Measurements from ENCODE around the gene MARCHF5. TPM values are rescaled to one million over a fixed set of nuclear protein-coding genes. Genes with fewer than 3 reads are reported as not detected.

The MARCHF5 gene
- total and polyA plus RNA-seq, 2 donors (not counting 1 experiment from before 2014, with no cell fraction given), result 17.3 to 49.1 TPM

DNA sequence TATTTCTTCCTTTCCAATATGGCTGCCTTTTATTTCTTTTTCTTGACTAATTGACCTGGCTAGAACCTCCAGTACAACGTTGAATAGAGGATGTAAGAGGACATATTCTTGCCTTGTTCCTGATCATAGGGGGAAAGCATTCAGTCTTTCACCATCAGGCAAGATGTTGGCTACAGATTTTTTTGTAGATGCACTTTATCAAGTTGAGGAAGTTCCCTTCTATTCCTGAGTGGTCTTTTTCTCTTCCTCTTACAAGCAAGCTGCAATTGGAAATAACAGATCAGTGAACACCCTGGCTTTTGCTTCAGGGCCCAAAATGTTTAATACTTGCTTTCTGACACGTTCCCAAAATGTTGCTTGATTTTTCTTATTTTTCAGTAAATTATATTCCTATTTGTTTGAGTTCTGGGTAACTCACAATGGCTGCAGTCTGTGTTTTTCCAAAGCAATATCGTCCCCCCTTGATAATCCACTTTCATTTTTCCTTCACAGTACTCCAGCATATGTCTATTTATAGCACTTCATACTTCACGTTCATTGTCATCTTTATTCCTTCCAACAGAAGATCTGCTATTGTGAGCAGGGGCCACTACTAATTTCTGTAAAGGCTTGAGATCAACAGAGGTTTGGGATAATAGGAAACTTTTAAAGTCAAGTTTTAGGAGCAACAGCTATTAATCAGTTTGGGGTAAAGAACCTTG lies 11.8 kb upstream of the MARCHF5 start:
- no peaks in the 10 kb centered on the region for H3K4me1 ChIP-seq (ENCODE audit: control insufficient read depth, extremely low read depth, insufficient read depth, low read length)
- no peaks in the 10 kb centered on the region for H3K79me2 ChIP-seq (ENCODE audit: control insufficient read depth, insufficient read depth, low read length)
- no peaks in the 10 kb centered on the region for H4K20me1 ChIP-seq (ENCODE audit: control insufficient read depth, extremely low read depth, insufficient read depth, low read length)
- peak overlapping the region; percentile 72 for H3K4me2 ChIP-seq (ENCODE audit: extremely low read depth, insufficient read depth, low read length)
- H3K9ac ChIP-seq (ENCODE audit: insufficient read depth, low read length), result no peak overlapping the region
- TF ChIP-seq, protein P1, sequence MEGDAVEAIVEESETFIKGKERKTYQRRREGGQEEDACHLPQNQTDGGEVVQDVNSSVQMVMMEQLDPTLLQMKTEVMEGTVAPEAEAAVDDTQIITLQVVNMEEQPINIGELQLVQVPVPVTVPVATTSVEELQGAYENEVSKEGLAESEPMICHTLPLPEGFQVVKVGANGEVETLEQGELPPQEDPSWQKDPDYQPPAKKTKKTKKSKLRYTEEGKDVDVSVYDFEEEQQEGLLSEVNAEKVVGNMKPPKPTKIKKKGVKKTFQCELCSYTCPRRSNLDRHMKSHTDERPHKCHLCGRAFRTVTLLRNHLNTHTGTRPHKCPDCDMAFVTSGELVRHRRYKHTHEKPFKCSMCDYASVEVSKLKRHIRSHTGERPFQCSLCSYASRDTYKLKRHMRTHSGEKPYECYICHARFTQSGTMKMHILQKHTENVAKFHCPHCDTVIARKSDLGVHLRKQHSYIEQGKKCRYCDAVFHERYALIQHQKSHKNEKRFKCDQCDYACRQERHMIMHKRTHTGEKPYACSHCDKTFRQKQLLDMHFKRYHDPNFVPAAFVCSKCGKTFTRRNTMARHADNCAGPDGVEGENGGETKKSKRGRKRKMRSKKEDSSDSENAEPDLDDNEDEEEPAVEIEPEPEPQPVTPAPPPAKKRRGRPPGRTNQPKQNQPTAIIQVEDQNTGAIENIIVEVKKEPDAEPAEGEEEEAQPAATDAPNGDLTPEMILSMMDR (conservative IDR thresholded peaks at IDR 0.05 in 1 of 2, IDR thresholded peaks at IDR 0.05 in 1 of 2; ENCODE audit: low read depth in 1 of 2, low read length in 2 of 2), result no peak
- no peak for TF ChIP-seq EZH2 (IDR thresholded peaks at IDR 0.05; ENCODE audit: low read length, missing control alignments)
- no peaks in the 10 kb centered on the region for H3K27me3 ChIP-seq (ENCODE audit: control insufficient read depth, insufficient read depth, low read length)
- peak overlapping the region in 3 of 4 experiments; percentile 11 to 33 (median 23) for H3K4me3 ChIP-seq (replicated peaks in 1 of 4; ENCODE audit: control extremely low read depth in 1 of 4, insufficient read depth in 1 of 4, low read depth in 3 of 4, low read length in 4 of 4)
- peak in 1 of 2 donors; percentile 5 for DNase-seq (ENCODE audit: low read depth in 2 of 2)
- no peaks in the 10 kb centered on the region for H3K9me3 ChIP-seq (ENCODE audit: control insufficient read depth, insufficient read depth, low read depth, low read length)
- peak overlapping the region; percentile 83 for H2AFZ ChIP-seq (ENCODE audit: low read length)
- H3K27ac ChIP-seq (ENCODE audit: insufficient read depth, low read length), result peak overlapping the region; percentile 47
- no peaks in the 10 kb centered on the region for H3K36me3 ChIP-seq (ENCODE audit: control insufficient read depth, insufficient read depth, low read length)

DNA sequence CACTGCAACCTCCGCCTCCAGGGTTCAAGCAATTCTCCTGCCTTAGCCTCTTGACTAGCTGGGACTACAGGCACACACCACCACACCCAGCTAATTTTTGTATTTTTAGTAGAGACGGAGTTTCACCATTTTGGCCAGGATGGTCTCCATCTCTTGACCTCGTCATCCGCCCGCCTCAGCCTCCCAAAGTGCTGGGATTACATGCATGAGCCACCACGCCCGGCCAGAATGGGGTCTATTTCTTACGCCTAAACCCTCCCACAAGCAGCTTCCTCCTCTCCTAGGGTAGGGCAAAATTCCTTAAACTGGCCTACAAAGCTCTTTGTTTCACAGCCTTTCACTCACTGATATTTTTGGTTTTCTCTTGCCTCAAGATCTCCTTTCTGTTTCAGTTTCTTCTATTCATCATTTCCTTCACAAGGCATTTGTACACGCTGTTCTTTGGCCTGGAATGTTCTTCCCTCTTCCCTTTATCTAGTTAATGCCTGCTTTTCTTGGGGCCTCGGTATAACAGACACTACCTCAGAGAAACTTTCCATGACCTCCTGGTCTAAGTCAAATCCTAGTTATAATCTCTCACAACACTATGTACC lies 6.8 kb upstream of the MARCHF5 start:
- H3K4me2 ChIP-seq (ENCODE audit: extremely low read depth, insufficient read depth, low read length), result no peak overlapping the region
- H3K9me3 ChIP-seq (ENCODE audit: control insufficient read depth, insufficient read depth, low read depth, low read length), result no peaks in the 10 kb centered on the region
- H3K79me2 ChIP-seq (ENCODE audit: control insufficient read depth, insufficient read depth, low read length), result no peaks in the 10 kb centered on the region
- no peaks in the 10 kb centered on the region for H4K20me1 ChIP-seq (ENCODE audit: control insufficient read depth, extremely low read depth, insufficient read depth, low read length)
- no peaks in the 10 kb centered on the region for H3K27me3 ChIP-seq (ENCODE audit: control insufficient read depth, insufficient read depth, low read length)
- H3K4me3 ChIP-seq (replicated peaks in 1 of 4; ENCODE audit: control extremely low read depth in 1 of 4, insufficient read depth in 1 of 4, low read depth in 3 of 4, low read length in 4 of 4), result no peak overlapping the region
- no peak overlapping the region for H3K9ac ChIP-seq (ENCODE audit: insufficient read depth, low read length)
- H3K27ac ChIP-seq (ENCODE audit: insufficient read depth, low read length), result no peak overlapping the region
- no peak for TF ChIP-seq EZH2 (IDR thresholded peaks at IDR 0.05; ENCODE audit: low read length, missing control alignments)
- TF ChIP-seq, protein P1 (conservative IDR thresholded peaks at IDR 0.05 in 1 of 2, IDR thresholded peaks at IDR 0.05 in 1 of 2; ENCODE audit: low read depth in 1 of 2, low read length in 2 of 2), result no peak
- peak in 1 of 2 donors; percentile 2 for DNase-seq (ENCODE audit: low read depth in 2 of 2)
- no peak overlapping the region for H2AFZ ChIP-seq (ENCODE audit: low read length)
- H3K36me3 ChIP-seq (ENCODE audit: control insufficient read depth, insufficient read depth, low read length), result no peaks in the 10 kb centered on the region
- no peaks in the 10 kb centered on the region for H3K4me1 ChIP-seq (ENCODE audit: control insufficient read depth, extremely low read depth, insufficient read depth, low read length)

DNA sequence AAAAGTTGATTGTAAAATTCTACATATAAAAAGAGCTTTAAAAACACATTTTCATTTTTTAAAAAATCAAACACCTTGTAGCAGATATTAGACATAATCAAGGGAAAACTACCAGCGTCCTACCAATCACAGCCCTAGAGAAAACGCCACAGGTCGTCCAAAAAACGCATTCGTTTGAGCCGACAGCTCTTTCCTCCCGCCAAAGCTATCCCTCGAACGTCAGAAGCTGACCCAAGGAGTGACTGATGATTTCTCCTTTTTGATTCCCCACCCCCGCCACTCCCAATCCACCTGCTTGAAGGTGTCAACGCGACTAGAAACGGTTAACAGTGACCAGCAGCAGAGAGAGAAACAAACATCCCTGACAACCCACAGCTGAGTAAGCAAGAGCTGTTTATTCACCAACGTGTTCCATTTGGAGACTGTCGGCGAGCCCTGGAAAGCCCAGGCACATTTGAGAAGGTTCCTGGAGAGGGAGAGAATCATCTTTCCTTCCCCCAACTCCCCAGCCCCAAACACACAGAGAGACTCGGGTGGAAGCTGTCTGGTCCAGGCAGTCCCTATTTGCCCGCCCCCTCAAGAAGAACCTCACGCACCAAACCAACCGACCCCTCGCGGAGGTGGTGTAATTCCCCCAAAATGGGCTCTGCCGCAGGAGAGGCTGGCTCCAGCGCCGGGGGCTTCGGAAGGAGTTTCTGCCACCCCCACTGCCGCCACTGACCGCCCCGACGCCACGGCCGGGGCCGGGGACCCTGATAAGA lies 711 bp upstream of the MARCHF5 start:
- H3K4me3 ChIP-seq (replicated peaks in 1 of 4; ENCODE audit: control extremely low read depth in 1 of 4, insufficient read depth in 1 of 4, low read depth in 3 of 4, low read length in 4 of 4), result peak overlapping the region; percentile 73 to 99 (median 80)
- peak; percentile 43 to 51 for DNase-seq (ENCODE audit: low read depth in 2 of 2)
- H3K9ac ChIP-seq (ENCODE audit: insufficient read depth, low read length), result peak overlapping the region; percentile 96
- H4K20me1 ChIP-seq (ENCODE audit: control insufficient read depth, extremely low read depth, insufficient read depth, low read length), result no peaks in the 10 kb centered on the region
- H3K36me3 ChIP-seq (ENCODE audit: control insufficient read depth, insufficient read depth, low read length), result no peaks in the 10 kb centered on the region
- peak overlapping the region; percentile 93 for H2AFZ ChIP-seq (ENCODE audit: low read length)
- TF ChIP-seq, protein P1 (conservative IDR thresholded peaks at IDR 0.05 in 1 of 2, IDR thresholded peaks at IDR 0.05 in 1 of 2; ENCODE audit: low read depth in 1 of 2, low read length in 2 of 2), result no peak
- TF ChIP-seq EZH2 (IDR thresholded peaks at IDR 0.05; ENCODE audit: low read length, missing control alignments), result no peak
- no peaks in the 10 kb centered on the region for H3K9me3 ChIP-seq (ENCODE audit: control insufficient read depth, insufficient read depth, low read depth, low read length)
- no peaks in the 10 kb centered on the region for H3K4me1 ChIP-seq (ENCODE audit: control insufficient read depth, extremely low read depth, insufficient read depth, low read length)
- H3K4me2 ChIP-seq (ENCODE audit: extremely low read depth, insufficient read depth, low read length), result peak overlapping the region; percentile 98
- peak overlapping the region; percentile 76 for H3K27ac ChIP-seq (ENCODE audit: insufficient read depth, low read length)
- H3K27me3 ChIP-seq (ENCODE audit: control insufficient read depth, insufficient read depth, low read length), result no peaks in the 10 kb centered on the region
- peaks cover 34% of the 10 kb centered on the region for H3K79me2 ChIP-seq (ENCODE audit: control insufficient read depth, insufficient read depth, low read length)
